Endothelial cell of umbilical vein (primary cell): ENCODE data around the gene LDLRAD4. TPM values are rescaled to one million over a fixed set of nuclear protein-coding genes. Genes with fewer than 3 reads are reported as not detected.

ENCODE experiments used
- BruUV-seq: library from RNA; stranded (reverse); fragments of 400-500 nt; replicated peaks from 2 replicates; lab custom pipeline; 2021; lab: Mats Ljungman, UMichigan
- CTCF ChIA-PET: fragments of 300-600, 350-600 bp; sonication (Branson Sonifier 250); formaldehyde crosslinking; loops from one replicate; lab custom pipeline; 2021; ENCODE audit warnings: antibody characterized with exemption, inconsistent platforms; lab: Charles Lee
- POLR2A ChIA-PET: fragments of 300-600, 350-600 bp; sonication (Branson Sonifier 250); formaldehyde crosslinking; loops from one replicate; lab custom pipeline; 2021; ENCODE audit warnings: antibody characterized with exemption, inconsistent platforms; lab: Charles Lee
- DNase-seq: peaks from one replicate; pipeline ENCODE4 v3.0.0-alpha.2; 2011; ENCODE audit warnings: low read depth, low spot score
- FAIRE-seq: peaks from 2 replicates; lab custom pipeline; 2011; peaks lifted over from hg19 to GRCh38; lab: Jason Lieb, UNC
- H2AFZ ChIP-seq: 2 replicates; pipeline ENCODE4 v1.6.0; 2012; ENCODE audit warnings: low read depth, low read length, control low read depth, inconsistent platforms
- H3K27ac ChIP-seq: 2 replicates; pipeline ENCODE4 v1.5.1; 2011; ENCODE audit warnings: low read depth, mild to moderate bottlenecking, control low read depth, low read length, moderate library complexity; ENCODE audit not compliant: insufficient read depth
- H3K27me3 ChIP-seq, 2 experiments: 2 replicates each; pipeline versions ENCODE4 v1.6.0 to v1.6.1; 2011; ENCODE audit warnings: low read length in 2 of 2, mixed read lengths in 1 of 2; ENCODE audit not compliant: control insufficient read depth in 2 of 2, insufficient read depth in 2 of 2
- H3K36me3 ChIP-seq, 2 experiments: 2 replicates in 1 of 2; 3 replicates in 1 of 2; pipeline ENCODE4 v1.5.1; 2011; ENCODE audit warnings: low read length in 2 of 2, mild to moderate bottlenecking in 1 of 2, moderate library complexity in 1 of 2; ENCODE audit not compliant: control insufficient read depth in 2 of 2, insufficient read depth in 2 of 2; ENCODE audit errors: extremely low read depth in 1 of 2
- H3K4me1 ChIP-seq: 3 replicates; pipeline ENCODE4 v1.5.1; 2011; ENCODE audit warnings: mild to moderate bottlenecking, low read length; ENCODE audit not compliant: control insufficient read depth, insufficient read depth; ENCODE audit errors: extremely low read depth
- H3K4me2 ChIP-seq: 2 replicates; pipeline ENCODE4 v1.6.1; 2011; ENCODE audit warnings: low read length, control low read depth, mixed read lengths; ENCODE audit not compliant: insufficient read depth
- H3K4me3 ChIP-seq, 3 experiments: fragments of 200-600 bp in 1 of 3; sonication (generic), shearing (Covaris generic) in 1 of 3; replicated peaks in 1 of 3; 2 replicates each; pipeline ENCODE4 v1.5.1; 2011 to 2016; ENCODE audit warnings: control low read depth in 3 of 3, low read length in 3 of 3, mild to moderate bottlenecking in 2 of 3, inconsistent platforms in 1 of 3, low read depth in 1 of 3, moderate library complexity in 1 of 3; ENCODE audit not compliant: insufficient read depth in 1 of 3
- H3K79me2 ChIP-seq: 2 replicates; pipeline ENCODE4 v1.6.0; 2012; ENCODE audit warnings: low read length, inconsistent platforms; ENCODE audit not compliant: control insufficient read depth, insufficient read depth
- H3K9ac ChIP-seq: replicated peaks from 2 replicates; pipeline ENCODE3; 2011; ENCODE audit warnings: low read length, control low read depth; ENCODE audit not compliant: insufficient read depth; ENCODE audit errors: extremely low read depth
- H3K9me1 ChIP-seq: replicated peaks from 3 replicates; pipeline ENCODE4 v1.6.0; 2011; ENCODE audit warnings: mild to moderate bottlenecking, low read length; ENCODE audit not compliant: control insufficient read depth, insufficient read depth; ENCODE audit errors: extremely low read depth
- H3K9me3 ChIP-seq: replicated peaks from 2 replicates; pipeline ENCODE4 v1.5.1; 2012; ENCODE audit warnings: low read length, inconsistent platforms; ENCODE audit not compliant: control insufficient read depth, insufficient read depth
- H4K20me1 ChIP-seq: replicated peaks from 2 replicates; pipeline ENCODE3; 2011; ENCODE audit warnings: mild to moderate bottlenecking, low read length; ENCODE audit not compliant: control insufficient read depth, insufficient read depth; ENCODE audit errors: extremely low read depth
- EZH2 ChIP-seq: IDR thresholded peaks from 2 replicates; pipeline ENCODE4 v1.6.1; 2012; ENCODE audit warnings: borderline replicate concordance, low read depth, mild to moderate bottlenecking, moderate library complexity, low read length, inconsistent platforms; ENCODE audit not compliant: severe bottlenecking
- FOS ChIP-seq: IDR thresholded peaks from 2 replicates; pipeline ENCODE4 v1.6.1; 2011; ENCODE audit warnings: mild to moderate bottlenecking, low read length, moderate library complexity, borderline replicate concordance; ENCODE audit not compliant: insufficient read depth
- GATA2 ChIP-seq: IDR thresholded peaks from 2 replicates; pipeline ENCODE4 v1.7.0; 2011; ENCODE audit warnings: low read depth, mild to moderate bottlenecking, moderate library complexity, mixed read lengths, low read length; ENCODE audit not compliant: insufficient read length, insufficient read depth
- JUN ChIP-seq: IDR thresholded peaks from 2 replicates; pipeline ENCODE4 v1.6.1; 2011; ENCODE audit warnings: borderline replicate concordance, low read depth; ENCODE audit not compliant: insufficient read length, insufficient read depth
- MYC ChIP-seq: IDR thresholded peaks from one replicate; pipeline ENCODE4 v1.6.1; 2011; ENCODE audit warnings: mild to moderate bottlenecking, low read depth, low read length
- POLR2A ChIP-seq: IDR thresholded peaks from 2 replicates; pipeline ENCODE4 v1.6.1; 2012; ENCODE audit warnings: low read depth, mild to moderate bottlenecking, control low read depth, low read length
- POLR2AphosphoS5 ChIP-seq: IDR thresholded peaks from 2 replicates; pipeline ENCODE4 v1.6.1; 2012; ENCODE audit warnings: low read depth, mild to moderate bottlenecking, control low read depth, low read length, moderate library complexity; ENCODE audit not compliant: insufficient read depth
- dilution Hi-C: fragments of 300-500 bp; cut with MboI; formaldehyde crosslinking; loops from one replicate; pipeline ENCODE4 v1.15.0; 2019; ENCODE audit warnings: low sequenced_read_pairs; ENCODE audit not compliant: extremely low pct_ligation_motif_present
- intact Hi-C: fragments of 100-400 bp; cut with micrococcal nuclease; formaldehyde crosslinking; loops from one replicate; pipeline ENCODE4 v1.10.0; 2022
- polyA plus RNA-seq, 4 experiments: library from polyadenylated mRNA; depleted of rRNA in 3 of 4; stranded (reverse) in 3 of 4; unstranded in 1 of 4; fragments of >200 nt; gene quantifications; 2 replicates each; pipeline versions ENCODE4 v1.2.1 to v1.2.3, GENCODE V29; 2011 to 2012; ENCODE audit warnings: missing spikeins in 1 of 4
- total RNA-seq: library from RNA; stranded (reverse); gene quantifications from 2 replicates; pipeline ENCODE4 v1.2.3, GENCODE V29; 2021
- TF ChIP-seq, protein P1 (sequence below): IDR thresholded peaks from 2 replicates; pipeline ENCODE4 v1.6.1; 2011; ENCODE audit not compliant: insufficient read depth, insufficient read length
- TF ChIP-seq, protein P2 (sequence below), 2 donors: IDR thresholded peaks; 1 replicate in 1 of 2; 2 replicates in 1 of 2; pipeline ENCODE4 v1.5.1; 2011; ENCODE audit warnings: low read length in 2 of 2, mild to moderate bottlenecking in 2 of 2, moderate library complexity in 2 of 2, control low read depth in 1 of 2, inconsistent platforms in 1 of 2, low read depth in 1 of 2; ENCODE audit not compliant: insufficient read depth in 1 of 2; ENCODE audit errors: extremely low read depth in 1 of 2

The LDLRAD4 gene
- total and polyA plus RNA-seq, 2 donors (not counting 3 experiments of a cell fraction or from before 2014, with no cell fraction given), result 5.2 to 6.5 TPM

DNA sequence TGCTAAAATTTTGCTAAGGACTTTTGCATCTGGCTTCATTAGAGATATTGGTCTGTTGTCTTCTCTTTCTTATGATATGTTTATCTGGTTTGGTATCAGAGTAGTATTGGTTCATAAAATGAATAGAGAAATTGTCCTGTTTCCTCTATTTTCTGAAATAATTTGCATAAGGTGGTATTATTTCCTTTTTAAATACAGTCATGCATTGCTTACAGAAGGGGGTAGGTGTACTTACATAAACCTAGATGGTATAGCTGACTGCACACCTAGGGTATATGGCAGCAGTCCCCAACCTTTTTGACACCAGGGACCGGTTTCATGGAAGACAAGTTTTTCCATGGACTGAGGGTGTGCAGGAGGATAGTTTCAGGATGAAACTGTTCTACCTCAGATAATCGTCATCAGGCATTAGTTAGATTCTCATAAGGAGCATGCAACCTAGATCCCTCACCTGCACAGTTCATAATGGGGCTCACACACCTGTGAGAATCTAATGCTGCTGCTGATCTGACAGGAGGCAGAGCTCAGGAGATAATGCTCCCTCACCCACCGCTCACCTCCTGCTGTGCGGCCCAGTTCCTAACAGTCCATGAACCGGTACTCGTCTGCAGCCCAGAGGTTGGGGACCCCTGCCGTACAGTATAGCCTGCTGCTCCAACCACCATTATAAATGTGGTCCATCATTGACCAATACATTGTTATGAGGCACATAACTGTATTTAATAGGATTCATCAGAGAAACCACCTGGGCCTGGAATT, 318.6 kb downstream of the LDLRAD4 start:
- no TSS peak for BruUV-seq
- no peaks in the 10 kb centered on the region for H3K4me1 ChIP-seq
- peaks cover 9 to 14% of the 10 kb centered on the region in 2 experiments for H3K27me3 ChIP-seq
- H3K9ac ChIP-seq, result no peak overlapping the region
- H2AFZ ChIP-seq, result no peak overlapping the region
- ChIA-PET POLR2A (no interaction called here), CTCF (interaction anchor here (1.6 to 1.9 kb wide), 2 partner anchors 92 to 97 kb away, joined by 4 to 7 read pairs; no protein-coding TSS in a partner anchor)
- H3K79me2 ChIP-seq, result no peaks in the 10 kb centered on the region
- TF ChIP-seq GATA2, result no peak
- TF ChIP-seq, protein P1, sequence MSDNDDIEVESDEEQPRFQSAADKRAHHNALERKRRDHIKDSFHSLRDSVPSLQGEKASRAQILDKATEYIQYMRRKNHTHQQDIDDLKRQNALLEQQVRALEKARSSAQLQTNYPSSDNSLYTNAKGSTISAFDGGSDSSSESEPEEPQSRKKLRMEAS, result no peak
- TF ChIP-seq, protein P2, sequence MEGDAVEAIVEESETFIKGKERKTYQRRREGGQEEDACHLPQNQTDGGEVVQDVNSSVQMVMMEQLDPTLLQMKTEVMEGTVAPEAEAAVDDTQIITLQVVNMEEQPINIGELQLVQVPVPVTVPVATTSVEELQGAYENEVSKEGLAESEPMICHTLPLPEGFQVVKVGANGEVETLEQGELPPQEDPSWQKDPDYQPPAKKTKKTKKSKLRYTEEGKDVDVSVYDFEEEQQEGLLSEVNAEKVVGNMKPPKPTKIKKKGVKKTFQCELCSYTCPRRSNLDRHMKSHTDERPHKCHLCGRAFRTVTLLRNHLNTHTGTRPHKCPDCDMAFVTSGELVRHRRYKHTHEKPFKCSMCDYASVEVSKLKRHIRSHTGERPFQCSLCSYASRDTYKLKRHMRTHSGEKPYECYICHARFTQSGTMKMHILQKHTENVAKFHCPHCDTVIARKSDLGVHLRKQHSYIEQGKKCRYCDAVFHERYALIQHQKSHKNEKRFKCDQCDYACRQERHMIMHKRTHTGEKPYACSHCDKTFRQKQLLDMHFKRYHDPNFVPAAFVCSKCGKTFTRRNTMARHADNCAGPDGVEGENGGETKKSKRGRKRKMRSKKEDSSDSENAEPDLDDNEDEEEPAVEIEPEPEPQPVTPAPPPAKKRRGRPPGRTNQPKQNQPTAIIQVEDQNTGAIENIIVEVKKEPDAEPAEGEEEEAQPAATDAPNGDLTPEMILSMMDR (IDR thresholded peaks at IDR 0.05; ENCODE audit: extremely low read depth in 1 of 2, insufficient read depth in 1 of 2, low read depth in 1 of 2, low read length in 2 of 2), result no peak
- no peak for TF ChIP-seq POLR2AphosphoS5
- TF ChIP-seq MYC, result no peak
- no peak for TF ChIP-seq POLR2A
- TF ChIP-seq JUN, result no peak
- TF ChIP-seq EZH2, result no peak
- no peak for TF ChIP-seq FOS
- no peaks in the 10 kb centered on the region for H3K9me1 ChIP-seq
- FAIRE-seq (no peak), DNase-seq (no peak)
- no peak overlapping the region for H3K4me3 ChIP-seq
- no peak overlapping the region for H3K27ac ChIP-seq
- H3K9me3 ChIP-seq, result no peaks in the 10 kb centered on the region
- H4K20me1 ChIP-seq, result no peaks in the 10 kb centered on the region
- dilution Hi-C loops, result no loop called here
- intact Hi-C loops, result loop anchor here (10.0 kb wide), 2 partner anchors 72 to 382 kb away; no protein-coding TSS in a partner anchor
- no peaks in the 10 kb centered on the region for H3K36me3 ChIP-seq
- H3K4me2 ChIP-seq, result no peak overlapping the region
